Measurements from ENCODE around the gene RAB25. TPM values are rescaled to one million over a fixed set of nuclear protein-coding genes. Genes with fewer than 3 reads are reported as not detected.
A peak's percentile ranks its signal among the peaks of the same experiment; 100 is the strongest.

RAB25 gene
- total RNA-seq, 2 donors from 2014 or later, result not detected

- ATAC-seq, result no peak
- intact Hi-C loops (cut with DNase I), result no loop called here
- no peak for DNase-seq
Observed at GRCh38 chr1:156075775-156076204, 14.8 kb downstream of the RAB25 start.

DNA sequence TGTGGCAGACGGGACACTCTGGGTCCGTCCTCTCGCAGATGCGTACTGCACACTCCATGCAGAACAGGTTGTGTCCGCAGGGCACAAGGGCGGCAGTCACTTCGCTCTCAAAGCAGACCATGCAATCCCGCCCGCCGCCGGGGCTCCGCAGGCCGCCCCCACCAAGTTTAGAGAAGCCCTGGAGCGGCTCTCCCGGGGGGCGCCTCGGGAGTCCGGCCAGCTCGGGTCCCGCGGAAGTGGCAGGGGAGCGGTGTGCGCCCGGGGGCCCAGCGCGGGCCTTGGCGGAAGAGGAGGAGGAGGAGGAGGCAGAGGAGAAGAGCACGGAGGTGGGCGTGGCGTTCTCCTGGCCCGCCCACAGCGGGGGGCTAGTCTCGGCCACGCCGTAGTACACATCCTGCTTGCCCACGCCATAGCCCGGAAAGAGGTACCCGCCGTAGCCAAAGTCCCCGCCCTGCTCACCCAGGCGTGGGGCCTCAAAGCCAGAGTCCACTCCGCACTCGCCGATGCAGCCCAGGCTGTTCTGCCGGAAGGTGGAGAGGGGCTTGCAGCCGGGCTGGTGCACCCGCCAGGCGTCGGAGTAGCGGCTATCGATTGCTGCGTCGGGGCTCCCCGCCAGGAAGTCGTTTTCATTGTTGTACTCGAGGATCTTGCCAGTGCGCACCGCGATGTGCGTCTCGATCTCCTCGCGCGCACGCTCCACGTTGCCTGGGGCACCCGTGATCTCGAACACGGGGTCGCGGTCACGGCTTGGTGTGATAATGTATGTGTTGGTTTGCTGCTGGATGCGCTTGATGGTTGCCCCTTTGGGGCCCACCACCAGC lies 15.9 kb downstream of the RAB25 start:
- intact Hi-C loops (cut with DNase I), result no loop called here
- ATAC-seq, result peak; percentile 70 to 78
- DNase-seq, result peak; percentile 79

DNA sequence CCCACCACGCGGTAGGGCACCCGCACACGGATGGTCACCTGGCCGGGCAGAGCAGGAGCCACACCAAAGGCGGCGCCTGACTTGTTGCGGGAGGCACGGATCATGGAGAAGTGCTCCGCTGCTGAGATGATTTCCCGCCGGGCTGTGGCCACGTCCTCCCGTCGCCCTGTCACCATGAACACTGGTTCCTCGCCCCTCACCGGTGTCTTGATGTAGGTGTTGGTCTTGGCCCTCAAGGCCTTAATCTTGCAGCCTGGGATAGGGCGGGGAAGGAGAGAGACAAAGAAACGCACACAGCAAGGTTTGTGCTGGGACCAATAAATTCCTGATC lies 16.4 kb downstream of the RAB25 start:
- intact Hi-C loops (cut with DNase I), result no loop called here
- ATAC-seq (no peak), DNase-seq (no peak)

DNA sequence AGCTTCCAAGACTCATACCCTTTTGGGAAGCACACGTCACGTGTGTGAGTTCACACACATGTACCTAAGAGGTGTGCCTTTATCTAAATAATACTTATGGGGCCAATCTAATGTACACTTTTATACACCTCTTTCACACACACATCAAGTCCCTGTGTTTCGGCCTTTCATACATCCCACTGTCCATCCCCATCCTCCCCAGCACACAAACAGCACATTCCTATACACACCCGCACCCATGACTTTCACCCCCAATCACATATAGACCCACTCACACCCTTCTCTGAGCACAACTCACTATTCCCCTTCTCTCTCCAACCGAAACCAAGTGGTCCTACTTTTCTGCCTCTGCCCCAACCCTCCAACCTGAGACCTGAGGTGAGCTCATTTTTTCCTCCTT lies 17.8 kb downstream of the RAB25 start:
- intact Hi-C loops (cut with DNase I), result no loop called here
- ATAC-seq, result no peak

GRCh38 chr1:156079762-156080161 lies 18.8 kb downstream of the RAB25 start:
- DNase-seq (no peak), ATAC-seq (no peak)
- intact Hi-C loops (cut with DNase I), result no loop called here

More for the DNA sequence above, 17.8 kb downstream of the RAB25 start:
- DNase-seq, result no peak

DNA sequence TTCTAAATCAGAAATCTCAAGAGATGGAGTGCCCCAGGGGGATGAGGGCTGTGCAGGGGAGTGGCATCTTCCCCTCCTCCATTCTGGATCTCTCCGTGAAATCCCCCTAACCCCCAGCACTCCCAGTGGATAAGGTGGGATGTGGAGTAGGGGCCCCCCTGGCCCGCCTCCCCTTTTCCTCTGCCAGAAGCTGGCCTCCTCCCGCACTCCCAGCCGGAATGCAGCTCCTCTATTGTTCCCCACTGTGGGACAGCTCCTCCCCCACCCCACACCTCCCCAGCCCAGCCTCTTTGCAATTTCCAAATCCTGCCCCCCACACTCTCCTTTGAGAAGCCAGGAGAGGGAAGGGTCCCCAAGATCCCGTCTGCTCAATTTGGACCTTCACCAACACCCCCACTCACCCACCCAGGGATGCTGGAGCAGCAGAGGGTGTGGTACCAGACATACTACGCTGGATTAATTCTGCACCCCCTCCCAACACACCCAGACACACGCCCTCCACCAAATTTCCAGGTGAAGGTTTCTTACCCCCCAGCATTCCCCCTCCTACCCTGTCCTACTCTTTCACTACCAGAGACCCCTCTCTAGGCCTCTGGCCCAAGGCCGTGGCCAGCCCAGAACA lies 19.4 kb downstream of the RAB25 start:
- no peak for ATAC-seq
- intact Hi-C loops (cut with DNase I), result no loop called here
- no peak for DNase-seq

DNA sequence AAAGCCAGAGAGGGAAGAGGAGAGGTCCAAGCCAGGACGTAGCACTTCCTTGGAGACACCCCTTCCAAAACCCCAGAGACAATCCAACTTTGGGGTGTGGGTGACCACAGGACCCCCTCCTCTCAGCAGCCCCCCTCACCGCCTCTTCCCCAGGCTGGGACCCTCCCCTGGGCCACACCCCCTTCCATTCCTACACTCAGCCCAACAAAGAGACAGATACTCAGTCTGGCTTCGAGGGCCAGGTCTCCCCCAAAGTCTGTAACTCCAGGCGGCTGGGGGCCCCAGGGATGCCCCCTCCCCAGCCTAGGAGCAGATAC lies 19.9 kb downstream of the RAB25 start:
- DNase-seq (no peak), ATAC-seq (no peak)
- intact Hi-C loops (cut with DNase I), result no loop called here

DNA sequence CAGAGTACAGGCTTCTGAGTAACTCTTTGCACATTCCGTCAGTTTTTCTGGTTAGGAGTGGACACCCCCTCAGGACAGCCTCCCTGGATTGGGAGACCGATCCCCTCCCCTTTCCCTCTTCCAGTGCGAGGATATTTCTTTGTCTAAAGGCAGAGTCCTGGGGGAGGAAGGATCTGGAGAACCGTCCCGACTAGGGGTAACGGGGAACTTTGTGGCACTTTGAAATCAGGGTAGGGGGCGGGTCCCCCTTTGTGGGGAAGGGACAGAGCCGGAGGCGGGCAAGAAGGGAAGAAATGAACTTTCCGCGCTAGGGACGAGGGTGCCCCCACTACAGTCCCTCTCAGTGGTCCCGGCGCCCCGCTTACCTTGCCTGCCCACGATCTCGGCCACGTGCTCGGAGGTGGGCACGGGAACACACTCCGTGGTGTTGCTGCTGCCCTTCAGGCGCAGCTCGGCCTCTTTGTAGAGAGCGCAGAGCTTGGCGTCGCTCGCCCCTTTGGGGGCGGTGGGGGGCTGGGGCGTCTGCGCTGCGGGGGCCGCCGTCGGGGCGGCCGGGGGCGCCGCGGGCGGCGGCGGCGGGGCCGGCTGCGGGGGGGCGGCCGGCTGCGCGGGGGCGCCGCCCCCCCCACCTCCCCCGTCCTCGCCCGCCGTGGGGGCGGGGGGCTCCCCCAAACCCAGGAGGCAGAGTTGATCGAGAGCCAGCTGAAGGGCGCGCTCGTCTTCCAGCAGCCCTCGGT lies 20.4 kb downstream of the RAB25 start:
- ATAC-seq (no peak), DNase-seq (peak; percentile 24)
- intact Hi-C loops (cut with DNase I), result no loop called here

DNA sequence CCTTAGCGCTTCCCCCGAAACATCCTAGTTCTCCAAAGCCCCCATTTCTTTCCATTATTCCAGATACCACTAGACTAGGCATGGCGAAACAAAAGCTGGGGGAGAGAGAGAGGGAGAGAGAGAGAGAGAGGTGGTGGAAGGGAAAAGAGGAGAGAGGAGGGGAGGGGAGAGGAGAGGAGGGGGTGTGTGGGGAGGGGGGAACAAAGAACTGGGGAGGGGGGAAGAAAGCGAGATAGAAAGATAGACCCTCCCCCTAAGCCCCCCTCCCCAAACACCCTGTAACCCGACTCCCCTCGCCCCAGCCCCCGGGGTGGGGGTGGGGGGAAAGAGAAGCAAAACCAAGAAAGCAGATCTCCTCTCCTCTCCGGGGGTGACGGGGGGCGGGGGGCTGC lies 21.0 kb downstream of the RAB25 start:
- DNase-seq (no peak), ATAC-seq (peak in 1 of 2 donors; percentile 1)
- intact Hi-C loops (cut with DNase I), result no loop called here

DNA sequence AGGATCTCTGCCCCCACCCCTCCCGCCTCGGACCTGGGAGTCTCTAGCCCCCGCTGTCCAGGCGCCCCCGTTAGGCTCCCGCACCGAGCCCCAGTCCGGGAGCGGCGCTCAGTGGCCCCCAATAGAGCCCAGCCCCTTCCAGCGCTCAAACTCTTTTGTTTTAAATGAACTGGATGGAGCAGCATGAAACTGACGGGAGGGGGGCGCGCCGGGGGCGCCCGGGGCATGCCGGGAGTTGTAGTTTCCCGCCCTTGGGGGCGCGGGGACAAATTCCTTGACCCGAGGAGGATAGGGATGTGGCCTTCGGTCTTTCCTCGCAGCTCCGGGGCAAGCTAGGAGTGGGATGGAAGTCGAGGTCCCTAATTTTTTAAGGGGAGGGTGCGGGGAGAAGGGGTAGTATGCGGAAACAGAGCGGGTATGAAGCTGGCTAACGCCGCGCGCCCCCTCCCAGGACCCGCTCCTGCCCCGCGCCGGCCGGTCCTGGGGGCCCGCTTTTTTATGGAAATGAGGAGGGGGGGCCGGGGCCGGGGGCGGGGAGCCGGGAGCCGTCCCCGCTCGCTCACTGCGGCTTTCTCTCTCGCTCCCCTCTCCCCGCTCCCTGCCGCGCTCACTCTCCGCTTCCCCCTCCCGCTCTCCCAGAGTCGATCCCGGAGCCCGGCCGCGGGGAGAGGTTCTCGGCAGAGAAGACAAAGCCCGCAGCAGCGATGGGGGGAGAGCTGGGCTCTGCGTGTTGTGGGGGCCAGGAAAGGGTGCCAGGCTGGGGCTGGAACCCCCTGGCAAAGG lies 21.5 kb downstream of the RAB25 start, which contains the start of gene MEX3A:
Gene MEX3A (minus strand): TSS at position 157 of the 783 bp plus-strand sequence. CDS start 467 bp downstream, outside the sequence.
- intact Hi-C loops (cut with DNase I), result no loop called here
- ATAC-seq (peak; percentile 88 to 91), DNase-seq (peak; percentile 80)

DNA sequence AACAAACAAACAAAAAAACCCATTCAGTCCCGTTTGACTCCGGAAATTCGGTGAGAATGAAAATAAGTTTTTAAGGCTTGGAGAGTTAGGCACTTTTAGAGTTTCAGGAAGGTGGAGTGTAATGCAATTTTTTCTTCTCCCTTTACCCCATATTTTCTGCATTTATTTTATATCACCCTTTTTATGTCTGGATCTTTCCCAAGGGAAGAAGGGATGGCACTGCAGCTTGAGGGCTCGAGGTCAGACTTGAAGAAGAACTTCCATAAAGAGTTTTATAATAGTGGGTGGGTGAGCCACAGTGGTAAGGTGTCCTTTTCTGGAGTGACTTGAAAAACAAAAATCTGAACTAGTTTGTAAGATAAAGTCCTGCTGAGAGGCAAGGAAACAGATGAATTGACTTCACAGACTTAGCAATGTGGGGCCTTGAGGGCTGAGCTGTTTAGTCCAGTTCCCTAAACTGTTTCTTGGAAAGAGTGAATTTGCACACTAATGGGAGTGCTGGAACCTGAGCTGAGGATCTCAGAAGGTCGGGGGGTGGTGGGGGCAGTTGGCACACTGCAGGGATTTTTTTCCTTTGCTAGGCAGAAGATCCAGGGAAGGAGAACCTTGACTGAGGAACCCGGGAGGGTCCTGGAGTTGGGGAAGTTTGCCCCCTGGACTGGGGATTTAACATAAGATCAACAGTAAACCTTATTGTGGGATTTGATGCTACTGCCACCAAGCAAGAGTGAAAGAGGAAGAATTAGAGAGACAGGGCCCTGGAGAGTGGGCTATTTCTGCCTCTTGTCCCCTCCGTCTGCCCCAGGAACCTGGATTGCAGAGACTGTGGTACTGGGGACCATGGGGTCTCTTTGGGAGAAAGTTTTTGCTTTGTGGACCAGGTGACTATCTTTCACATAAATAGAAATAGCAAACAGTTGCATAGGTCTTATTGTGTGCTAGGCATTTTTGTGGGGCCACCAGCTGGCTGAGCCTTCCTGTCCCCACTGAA lies 23.1 kb downstream of the RAB25 start:
- intact Hi-C loops (cut with DNase I), result no loop called here
- ATAC-seq, result no peak
- no peak for DNase-seq

DNA sequence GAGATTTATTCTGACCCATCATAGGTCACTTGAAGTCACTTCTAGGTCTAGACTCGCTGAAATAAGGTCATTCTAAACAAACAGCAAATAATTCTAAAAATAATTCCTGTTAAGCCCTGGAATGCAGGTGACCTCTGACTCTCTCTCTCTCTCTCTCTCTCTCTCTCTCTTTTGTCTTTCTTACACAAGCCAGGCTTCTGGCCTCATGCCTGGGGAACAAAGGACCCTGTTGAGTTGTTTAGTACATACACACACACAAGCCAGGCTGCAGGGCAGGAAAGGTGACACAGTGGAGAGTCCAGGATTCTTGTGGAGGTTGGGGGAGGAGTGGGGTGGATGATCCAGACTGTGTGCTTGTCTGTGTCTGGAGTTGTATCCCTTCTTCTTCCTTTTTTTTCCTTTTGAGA lies 25.3 kb downstream of the RAB25 start:
- ATAC-seq (no peak), DNase-seq (no peak)

GRCh38 chr1:156089704-156090103 lies 28.7 kb downstream of the RAB25 start:
- DNase-seq (no peak), ATAC-seq (no peak)
- intact Hi-C loops (cut with DNase I), result loop anchor here (1.0 to 5.0 kb wide), 2 partner anchors 136 to 138 kb away; no protein-coding TSS in a partner anchor

More for the DNA sequence above, 25.3 kb downstream of the RAB25 start:
- intact Hi-C loops (cut with DNase I), result no loop called here

GRCh38 chr1:156090138-156090839 lies 29.3 kb downstream of the RAB25 start:
- ATAC-seq, result peak in 1 of 2 donors; percentile 30
- intact Hi-C loops (cut with DNase I), result loop anchor here (1.0 to 5.0 kb wide), 2 partner anchors 135 to 137 kb away; no protein-coding TSS in a partner anchor
- no peak for DNase-seq

GRCh38 chr1:156090840-156091188 lies 29.9 kb downstream of the RAB25 start:
- intact Hi-C loops (cut with DNase I), result loop anchor here (1.0 to 5.0 kb wide), 2 partner anchors 134 to 136 kb away; no protein-coding TSS in a partner anchor
- DNase-seq (peak; percentile 88), ATAC-seq (peak; percentile 84 to 90)

DNA sequence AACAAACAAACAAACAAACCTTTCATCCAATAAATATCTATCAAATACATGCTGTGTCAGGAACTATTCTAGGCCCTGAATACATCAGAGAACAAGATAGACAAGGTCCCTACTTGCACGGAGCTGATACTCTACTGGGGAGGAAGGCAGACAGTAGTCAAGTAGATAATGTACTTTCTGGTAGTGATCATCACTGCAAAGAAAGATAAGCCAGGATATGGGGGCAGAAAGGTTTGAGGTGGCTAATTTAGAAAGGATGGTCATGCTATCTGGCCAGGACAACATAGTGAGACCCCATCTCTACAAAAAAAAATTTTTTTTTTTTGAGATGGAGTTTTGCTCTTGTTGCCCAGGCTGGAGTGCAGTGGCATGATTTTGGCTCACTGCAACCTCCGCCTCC lies 30.6 kb downstream of the RAB25 start:
- ATAC-seq (no peak), DNase-seq (no peak)
- intact Hi-C loops (cut with DNase I), result loop anchor here in 1 of 2 donors (5.0 kb wide), 1 partner anchor 136 kb away; no protein-coding TSS in a partner anchor

DNA sequence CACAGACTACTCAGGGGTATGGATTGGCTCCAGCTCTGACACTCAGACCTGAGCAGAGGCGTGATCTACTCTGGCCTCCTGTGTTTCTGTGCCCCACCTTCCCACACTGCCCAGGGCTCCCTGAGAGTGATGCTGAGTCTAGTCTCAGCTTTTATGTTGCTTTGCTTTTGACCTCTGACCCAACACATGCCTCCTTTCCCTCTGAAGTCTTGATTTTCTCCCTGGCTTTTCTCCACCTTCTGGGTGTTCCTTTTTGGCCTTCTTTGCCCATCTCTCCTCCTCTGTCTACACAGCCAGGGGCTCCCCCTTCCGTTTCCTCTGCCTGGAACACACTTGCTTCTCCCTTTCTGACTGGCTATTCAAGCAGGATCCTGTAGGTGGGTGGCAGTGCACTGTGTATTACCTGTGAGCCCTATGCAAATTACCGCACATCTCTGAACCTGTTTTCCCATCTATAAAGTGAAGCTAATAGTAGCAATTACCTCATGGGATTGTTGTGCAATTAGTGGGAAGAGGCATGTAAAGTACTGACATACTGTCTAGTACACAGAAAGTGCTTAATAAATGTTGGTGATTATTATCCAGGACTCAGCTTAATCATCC lies 35.0 kb downstream of the RAB25 start:
- intact Hi-C loops (cut with DNase I), result loop anchor here (1.0 to 2.0 kb wide), 2 partner anchors 33 to 34 kb away; no protein-coding TSS in a partner anchor
- DNase-seq, result no peak
- ATAC-seq, result peak in 1 of 2 donors; percentile 8

Measured in left cardiac atrium (tissue), 4 donors.